ENCODE data around the gene OSBPL2. TPM values are rescaled to one million over a fixed set of nuclear protein-coding genes. Genes with fewer than 3 reads are reported as not detected.

The OSBPL2 gene
- total RNA-seq, 1 donor from 2014 or later, result 28.4 TPM

DNA sequence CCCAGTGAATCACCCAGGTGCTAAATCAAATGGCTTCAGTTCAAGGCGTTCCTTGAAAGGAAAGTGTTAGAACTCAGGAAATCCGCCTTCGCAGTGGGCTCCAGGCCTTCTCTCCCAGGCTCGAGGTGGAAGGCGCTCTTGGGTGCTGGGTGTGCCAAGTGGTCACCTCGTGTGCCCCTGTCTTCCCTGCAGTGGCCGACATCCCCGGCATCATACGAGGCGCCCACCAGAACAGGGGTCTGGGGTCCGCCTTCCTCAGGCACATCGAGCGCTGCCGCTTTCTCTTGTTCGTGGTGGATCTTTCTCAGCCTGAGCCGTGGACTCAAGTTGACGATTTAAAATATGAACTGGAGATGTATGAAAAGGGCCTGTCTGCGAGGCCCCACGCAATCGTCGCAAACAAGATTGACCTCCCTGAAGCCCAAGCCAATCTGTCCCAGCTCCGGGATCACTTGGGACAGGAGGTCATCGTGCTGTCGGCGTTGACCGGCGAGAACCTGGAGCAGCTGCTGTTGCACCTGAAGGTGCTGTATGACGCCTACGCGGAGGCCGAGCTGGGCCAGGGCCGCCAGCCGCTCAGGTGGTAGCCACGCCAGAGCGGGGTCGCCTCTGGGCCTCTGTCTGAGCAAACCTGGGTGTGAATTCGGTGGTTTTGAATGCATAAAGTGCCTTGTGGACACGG is 37.7 kb upstream of the OSBPL2 start:
- no peak for DNase-seq (ENCODE audit: low spot score)
- Mint-ChIP-seq H3K4me1 (no peaks in the 10 kb centered on the region), H3K27me3 (ENCODE audit: insufficient read depth, low read depth) (no peaks in the 10 kb centered on the region), H3K4me3 (no peak overlapping the region), H3K36me3 (peaks cover 18% of the 10 kb centered on the region), H3K9me3 (no peaks in the 10 kb centered on the region), H3K27ac (no peak overlapping the region)
- TF ChIP-seq, protein P1, sequence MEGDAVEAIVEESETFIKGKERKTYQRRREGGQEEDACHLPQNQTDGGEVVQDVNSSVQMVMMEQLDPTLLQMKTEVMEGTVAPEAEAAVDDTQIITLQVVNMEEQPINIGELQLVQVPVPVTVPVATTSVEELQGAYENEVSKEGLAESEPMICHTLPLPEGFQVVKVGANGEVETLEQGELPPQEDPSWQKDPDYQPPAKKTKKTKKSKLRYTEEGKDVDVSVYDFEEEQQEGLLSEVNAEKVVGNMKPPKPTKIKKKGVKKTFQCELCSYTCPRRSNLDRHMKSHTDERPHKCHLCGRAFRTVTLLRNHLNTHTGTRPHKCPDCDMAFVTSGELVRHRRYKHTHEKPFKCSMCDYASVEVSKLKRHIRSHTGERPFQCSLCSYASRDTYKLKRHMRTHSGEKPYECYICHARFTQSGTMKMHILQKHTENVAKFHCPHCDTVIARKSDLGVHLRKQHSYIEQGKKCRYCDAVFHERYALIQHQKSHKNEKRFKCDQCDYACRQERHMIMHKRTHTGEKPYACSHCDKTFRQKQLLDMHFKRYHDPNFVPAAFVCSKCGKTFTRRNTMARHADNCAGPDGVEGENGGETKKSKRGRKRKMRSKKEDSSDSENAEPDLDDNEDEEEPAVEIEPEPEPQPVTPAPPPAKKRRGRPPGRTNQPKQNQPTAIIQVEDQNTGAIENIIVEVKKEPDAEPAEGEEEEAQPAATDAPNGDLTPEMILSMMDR (IDR thresholded peaks at IDR 0.05), result no peak
- TF ChIP-seq EZH2 (IDR thresholded peaks at IDR 0.05), result no peak
- TF ChIP-seq EZH2phosphoT487 (IDR thresholded peaks at IDR 0.05), result no peak
- no peaks in the 10 kb centered on the region for H3K27me3 ChIP-seq
- no peaks in the 10 kb centered on the region for H3K36me3 ChIP-seq
- H3K27ac ChIP-seq, result no peak overlapping the region
- H3K4me1 ChIP-seq, result no peaks in the 10 kb centered on the region
- H3K4me2 ChIP-seq, result no peak overlapping the region
- H2AFZ ChIP-seq (replicated peaks), result no peak overlapping the region
- peaks cover 3% of the 10 kb centered on the region for H4K20me1 ChIP-seq (ENCODE audit: low read depth)
- no peak overlapping the region for H3K9ac ChIP-seq
- no peaks in the 10 kb centered on the region for H3K79me2 ChIP-seq (ENCODE audit: low read depth)
- H3K9me3 ChIP-seq (ENCODE audit: low read depth), result no peaks in the 10 kb centered on the region
- no peak overlapping the region for H3K4me3 ChIP-seq
- no peaks in the 10 kb centered on the region for H3F3A ChIP-seq (ENCODE audit: low read depth)

DNA sequence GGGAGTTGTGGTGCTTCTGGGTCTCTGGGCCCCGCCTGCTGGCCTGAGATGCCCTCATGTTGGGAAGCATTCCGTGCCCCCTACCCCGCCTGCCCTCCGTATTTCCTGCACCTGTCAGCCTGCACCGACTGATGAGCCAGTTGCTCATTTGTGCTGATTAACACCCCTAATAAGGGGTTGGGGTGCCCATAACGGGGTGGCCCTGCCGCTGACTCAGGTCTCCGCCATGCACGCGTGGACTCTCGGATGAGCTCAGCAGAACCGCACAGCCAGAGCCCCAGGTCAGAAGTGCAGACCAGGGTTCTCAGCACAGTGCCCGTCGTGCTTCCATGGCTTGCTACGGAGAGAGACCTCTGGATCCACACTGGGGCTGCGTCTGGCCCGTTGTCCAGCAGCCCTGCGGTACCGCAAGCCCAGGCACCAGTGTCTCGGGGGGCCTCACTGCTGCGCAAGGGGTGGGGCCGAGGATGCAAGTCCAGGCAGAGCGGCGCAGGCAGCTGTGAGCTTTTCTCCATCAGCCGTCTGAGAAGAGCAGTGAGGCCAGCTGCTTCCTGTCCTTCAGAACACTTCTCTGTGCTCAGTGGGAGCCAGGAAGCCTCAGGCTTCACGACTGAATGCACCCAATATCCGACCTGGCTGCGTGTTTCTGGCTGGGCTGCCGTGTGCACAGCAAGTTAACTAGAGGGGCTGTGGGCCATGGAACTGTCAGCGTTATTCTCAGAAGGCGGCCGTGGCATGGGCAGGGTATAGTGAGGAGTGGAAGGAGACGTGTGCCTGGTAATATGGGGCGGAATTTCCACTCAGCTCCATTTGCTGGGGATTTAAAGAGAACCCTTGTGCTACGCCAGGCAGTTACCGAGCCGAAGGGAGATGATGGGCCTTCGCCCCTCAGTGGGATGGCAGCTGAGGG is 36.9 kb upstream of the OSBPL2 start:
- Histone ChIP-seq H2AFZ (replicated peaks) (no peak overlapping the region), H3F3A (ENCODE audit: low read depth) (no peaks in the 10 kb centered on the region), H3K4me3 (no peak overlapping the region), H3K4me2 (no peak overlapping the region), H3K9me3 (ENCODE audit: low read depth) (no peaks in the 10 kb centered on the region), H3K27me3 (no peaks in the 10 kb centered on the region), H3K27ac (no peak overlapping the region), H4K20me1 (ENCODE audit: low read depth) (no peaks in the 10 kb centered on the region), H3K36me3 (no peaks in the 10 kb centered on the region), H3K79me2 (ENCODE audit: low read depth) (no peaks in the 10 kb centered on the region), H3K4me1 (no peaks in the 10 kb centered on the region), H3K9ac (no peak overlapping the region)
- Mint-ChIP-seq H3K36me3 (peaks cover 17% of the 10 kb centered on the region), H3K27me3 (ENCODE audit: insufficient read depth, low read depth) (peaks cover under 1% of the 10 kb centered on the region), H3K9me3 (no peaks in the 10 kb centered on the region), H3K4me1 (no peaks in the 10 kb centered on the region), H3K27ac (no peak overlapping the region), H3K4me3 (no peak overlapping the region)
- no peak for DNase-seq (ENCODE audit: low spot score)
- TF ChIP-seq, protein P1 (IDR thresholded peaks at IDR 0.05), result no peak
- no peak for TF ChIP-seq EZH2phosphoT487 (IDR thresholded peaks at IDR 0.05)
- TF ChIP-seq EZH2 (IDR thresholded peaks at IDR 0.05), result no peak

DNA sequence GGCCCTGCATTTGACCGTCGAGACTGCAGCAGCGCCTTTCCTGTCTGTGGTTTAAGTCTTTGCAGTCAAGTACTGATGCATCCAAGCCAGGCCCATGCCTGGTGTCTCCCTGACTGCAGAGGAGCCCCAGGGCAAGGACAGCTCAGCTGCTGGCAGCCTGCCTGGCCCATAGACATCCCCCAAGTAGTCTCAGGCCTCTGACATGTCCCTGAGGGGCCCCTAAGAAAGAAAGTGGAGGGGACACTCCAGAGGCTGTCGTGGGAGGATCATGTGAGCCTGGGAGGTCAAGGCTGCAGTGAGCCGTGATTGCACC is 36.3 kb upstream of the OSBPL2 start:
- Mint-ChIP-seq H3K27ac (no peak overlapping the region), H3K9me3 (no peaks in the 10 kb centered on the region), H3K27me3 (ENCODE audit: insufficient read depth, low read depth) (peaks cover 2% of the 10 kb centered on the region), H3K4me1 (peaks cover 1% of the 10 kb centered on the region), H3K36me3 (peaks cover 17% of the 10 kb centered on the region), H3K4me3 (no peak overlapping the region)
- H3K27me3 ChIP-seq, result no peaks in the 10 kb centered on the region
- H4K20me1 ChIP-seq (ENCODE audit: low read depth), result no peaks in the 10 kb centered on the region
- no peaks in the 10 kb centered on the region for H3K9me3 ChIP-seq (ENCODE audit: low read depth)
- no peak overlapping the region for H3K9ac ChIP-seq
- H3F3A ChIP-seq (ENCODE audit: low read depth), result no peaks in the 10 kb centered on the region
- H3K36me3 ChIP-seq, result no peaks in the 10 kb centered on the region
- H3K4me3 ChIP-seq, result no peak overlapping the region
- no peak overlapping the region for H2AFZ ChIP-seq (replicated peaks)
- no peak overlapping the region for H3K4me2 ChIP-seq
- H3K4me1 ChIP-seq, result no peaks in the 10 kb centered on the region
- TF ChIP-seq EZH2 (IDR thresholded peaks at IDR 0.05) (no peak), EZH2phosphoT487 (IDR thresholded peaks at IDR 0.05) (no peak)
- TF ChIP-seq, protein P1 (IDR thresholded peaks at IDR 0.05), result no peak
- no peak overlapping the region for H3K27ac ChIP-seq
- H3K79me2 ChIP-seq (ENCODE audit: low read depth), result no peaks in the 10 kb centered on the region
- no peak for DNase-seq (ENCODE audit: low spot score)

Measured in neural progenitor cell (in vitro differentiated cells).